Rectal smooth muscle tissue (tissue), 1 donor: ENCODE measurements around the gene ELK3.

Source experiments
- H3K27ac ChIP-seq: one replicate; pipeline ENCODE4 v1.7.0; 2013; ENCODE audit warnings: low read depth, low read length, inconsistent platforms
- H3K27me3 ChIP-seq: one replicate; pipeline ENCODE4 v1.7.0; 2013; ENCODE audit warnings: low read length; ENCODE audit not compliant: control insufficient read depth, insufficient read depth
- H3K36me3 ChIP-seq: one replicate; pipeline ENCODE4 v1.7.0; 2013; ENCODE audit warnings: low read length; ENCODE audit not compliant: control insufficient read depth, insufficient read depth
- H3K4me1 ChIP-seq: one replicate; pipeline ENCODE4 v1.7.0; 2013; ENCODE audit warnings: low read length; ENCODE audit not compliant: control insufficient read depth, insufficient read depth
- H3K4me3 ChIP-seq: one replicate; pipeline ENCODE4 v1.7.0; 2013; ENCODE audit warnings: low read length
- H3K9ac ChIP-seq: one replicate; pipeline ENCODE4 v1.7.0; 2013; ENCODE audit warnings: low read length

ELK3 gene

DNA sequence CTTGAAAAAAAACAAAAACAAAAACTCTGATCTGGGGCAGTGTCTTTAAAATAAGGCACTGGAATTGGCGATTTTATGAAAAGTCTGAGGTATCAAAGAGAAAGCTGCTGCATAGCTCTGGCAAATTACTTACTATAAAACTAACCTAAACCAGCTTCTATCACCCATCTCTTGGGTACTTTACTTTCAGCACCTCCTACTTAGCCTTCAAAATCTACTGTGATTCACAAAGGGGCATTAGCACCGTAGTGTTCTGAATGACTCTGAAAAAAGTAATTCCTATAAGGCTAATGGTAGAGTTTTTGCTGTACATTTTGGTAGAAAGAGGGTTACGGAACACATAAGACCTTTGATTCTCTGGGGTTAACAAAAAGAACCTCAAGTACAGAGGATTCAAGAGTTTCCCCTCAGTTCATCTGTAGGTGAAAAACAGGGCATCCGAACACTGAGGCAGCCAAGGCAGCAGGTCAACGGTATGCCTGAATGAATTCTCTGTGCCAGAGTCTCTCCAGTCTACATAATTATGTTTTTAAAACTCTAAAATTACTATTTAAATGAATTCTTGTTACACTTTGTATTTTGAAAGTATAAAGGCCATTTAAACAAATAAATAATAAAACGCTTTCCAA, 101.5 kb downstream of the ELK3 start:
- Histone ChIP-seq H3K36me3 (peaks cover 4% of the 10 kb centered on the region), H3K9ac (no peak overlapping the region), H3K4me1 (no peaks in the 10 kb centered on the region), H3K27me3 (no peaks in the 10 kb centered on the region), H3K27ac (no peak overlapping the region), H3K4me3 (no peak overlapping the region)

- no peak overlapping the region for H3K27ac ChIP-seq
- no peaks in the 10 kb centered on the region for H3K27me3 ChIP-seq
- H3K36me3 ChIP-seq, result peaks cover 4% of the 10 kb centered on the region
- H3K4me1 ChIP-seq, result no peaks in the 10 kb centered on the region
- H3K4me3 ChIP-seq, result no peak overlapping the region
- no peak overlapping the region for H3K9ac ChIP-seq
Measured at GRCh38 chr12:96297504-96297903, 103.3 kb downstream of the ELK3 start.

GRCh38 chr12:96300064-96300463, 105.9 kb downstream of the ELK3 start:
- H3K4me1 ChIP-seq, result no peaks in the 10 kb centered on the region
- peaks cover 4% of the 10 kb centered on the region for H3K36me3 ChIP-seq
- H3K27me3 ChIP-seq, result no peaks in the 10 kb centered on the region
- H3K9ac ChIP-seq, result no peak overlapping the region
- no peak overlapping the region for H3K27ac ChIP-seq
- no peak overlapping the region for H3K4me3 ChIP-seq

DNA sequence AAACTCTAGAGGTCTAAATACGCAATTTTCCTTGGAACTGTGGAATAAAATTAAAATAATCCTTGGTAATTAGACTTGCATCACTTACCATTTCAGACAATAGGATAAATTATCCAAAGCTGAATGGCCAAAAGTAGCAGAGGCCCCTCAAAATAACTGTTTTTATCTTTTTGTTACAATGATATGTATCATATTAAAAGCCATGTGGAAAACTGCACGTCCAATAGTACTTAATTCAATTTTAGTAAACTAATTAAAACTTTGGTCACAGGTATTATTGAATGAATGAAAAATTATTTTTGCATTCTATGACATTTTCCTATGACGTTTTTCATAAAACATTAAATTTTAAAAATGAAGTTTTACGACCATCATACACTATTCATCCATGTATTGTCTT, 107.6 kb downstream of the ELK3 start:
- Histone ChIP-seq H3K9ac (no peak overlapping the region), H3K27ac (no peak overlapping the region), H3K4me1 (no peaks in the 10 kb centered on the region), H3K27me3 (no peaks in the 10 kb centered on the region), H3K36me3 (peaks cover 3% of the 10 kb centered on the region), H3K4me3 (no peak overlapping the region)

GRCh38 chr12:96302687-96303310, 108.6 kb downstream of the ELK3 start:
- no peaks in the 10 kb centered on the region for H3K36me3 ChIP-seq
- H3K4me1 ChIP-seq, result no peaks in the 10 kb centered on the region
- H3K27me3 ChIP-seq, result no peaks in the 10 kb centered on the region
- H3K4me3 ChIP-seq, result no peak overlapping the region
- H3K9ac ChIP-seq, result no peak overlapping the region
- no peak overlapping the region for H3K27ac ChIP-seq

GRCh38 chr12:96303653-96304052, 109.5 kb downstream of the ELK3 start:
- H3K36me3 ChIP-seq, result no peaks in the 10 kb centered on the region
- H3K27me3 ChIP-seq, result no peaks in the 10 kb centered on the region
- peaks cover under 1% of the 10 kb centered on the region for H3K4me1 ChIP-seq
- no peak overlapping the region for H3K27ac ChIP-seq
- H3K9ac ChIP-seq, result no peak overlapping the region
- H3K4me3 ChIP-seq, result no peak overlapping the region

DNA sequence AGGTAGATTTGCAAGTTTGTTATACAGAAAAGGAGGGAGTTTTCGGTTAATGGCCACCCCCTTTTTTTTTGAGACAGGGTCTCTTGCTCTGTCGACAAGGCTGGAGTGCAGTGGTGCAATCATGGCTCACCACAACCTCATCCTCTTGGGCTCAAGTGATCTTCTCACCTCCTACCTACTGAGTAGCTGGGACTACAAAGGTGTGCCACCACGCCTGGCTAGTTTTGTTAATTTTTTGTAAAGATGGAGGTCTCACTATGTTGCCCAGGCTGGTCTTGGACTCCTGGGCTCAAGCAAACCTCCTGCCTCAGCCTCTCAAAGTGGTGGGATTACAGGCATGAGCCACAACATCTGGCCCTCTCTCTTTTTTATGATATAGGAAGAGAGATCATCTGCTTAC, 111.5 kb downstream of the ELK3 start:
- Histone ChIP-seq H3K4me3 (no peak overlapping the region), H3K4me1 (peaks cover 7% of the 10 kb centered on the region), H3K27me3 (no peaks in the 10 kb centered on the region)

GRCh38 chr12:96308881-96309280, 114.7 kb downstream of the ELK3 start:
- H3K27ac ChIP-seq, result peak overlapping the region; percentile 66
- no peaks in the 10 kb centered on the region for H3K27me3 ChIP-seq
- no peak overlapping the region for H3K9ac ChIP-seq
- H3K36me3 ChIP-seq, result no peaks in the 10 kb centered on the region
- H3K4me3 ChIP-seq, result no peak overlapping the region
- peaks cover 7% of the 10 kb centered on the region for H3K4me1 ChIP-seq

More for the DNA sequence above, 111.5 kb downstream of the ELK3 start:
- H3K36me3 ChIP-seq, result no peaks in the 10 kb centered on the region
- H3K27ac ChIP-seq, result no peak overlapping the region
- no peak overlapping the region for H3K9ac ChIP-seq

- Histone ChIP-seq H3K27ac (no peak overlapping the region), H3K4me1 (peaks cover 9% of the 10 kb centered on the region), H3K9ac (no peak overlapping the region), H3K27me3 (no peaks in the 10 kb centered on the region), H3K4me3 (no peak overlapping the region), H3K36me3 (no peaks in the 10 kb centered on the region)
Measured at GRCh38 chr12:96310067-96310466, 115.9 kb downstream of the ELK3 start.

DNA sequence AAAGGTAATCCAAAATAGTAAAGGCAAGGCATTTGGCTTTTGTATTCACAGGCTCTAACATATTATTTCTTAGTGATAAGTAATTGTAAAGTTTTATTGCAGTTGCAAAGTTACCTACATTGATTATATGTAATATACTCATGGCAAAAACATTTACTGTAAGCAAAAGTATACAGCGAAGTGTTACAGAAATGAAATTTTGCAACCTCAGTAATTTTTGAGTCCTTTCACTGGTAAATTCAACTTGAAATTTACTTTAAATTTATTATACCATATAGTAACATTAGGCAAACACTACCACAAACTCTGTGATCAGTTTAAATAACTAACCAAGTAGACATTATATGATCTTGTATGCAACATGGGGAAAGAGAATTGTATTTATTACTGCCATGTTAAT, 117.0 kb downstream of the ELK3 start:
- Histone ChIP-seq H3K27me3 (no peaks in the 10 kb centered on the region), H3K4me1 (peaks cover 9% of the 10 kb centered on the region), H3K27ac (no peak overlapping the region), H3K9ac (no peak overlapping the region), H3K36me3 (no peaks in the 10 kb centered on the region), H3K4me3 (no peak overlapping the region)

- Histone ChIP-seq H3K4me3 (no peak overlapping the region), H3K9ac (no peak overlapping the region), H3K27me3 (no peaks in the 10 kb centered on the region), H3K4me1 (peaks cover 8% of the 10 kb centered on the region), H3K27ac (no peak overlapping the region), H3K36me3 (no peaks in the 10 kb centered on the region)
Measured at GRCh38 chr12:96313606-96314005, 119.4 kb downstream of the ELK3 start.

- no peak overlapping the region for H3K4me3 ChIP-seq
- H3K4me1 ChIP-seq, result peaks cover 2% of the 10 kb centered on the region
- H3K36me3 ChIP-seq, result no peaks in the 10 kb centered on the region
- no peak overlapping the region for H3K9ac ChIP-seq
- no peaks in the 10 kb centered on the region for H3K27me3 ChIP-seq
- H3K27ac ChIP-seq, result no peak overlapping the region
Measured at GRCh38 chr12:96314723-96315122, 120.5 kb downstream of the ELK3 start.
